HG02678 (cell line): ENCODE data around the gene EPS8L3.
"Not testable (repeated sequence)": the region's sequence is repeated elsewhere in the genome, so short reads cannot be mapped to it uniquely, and the experiment has no call there.

Experiments used
- ATAC-seq: cut with Tn5 transposase; IDR thresholded peaks from one replicate; pipeline ENCODE4 v1.9.1; 2021; ENCODE audit warnings: mild to moderate bottlenecking, moderate library complexity; ENCODE audit not compliant: unreplicated experiment

The EPS8L3 gene

GRCh38 chr1:109765896-109766615, 2.3 kb upstream of the EPS8L3 start:
- no peak for ATAC-seq

- ATAC-seq, result no peak
Observed at GRCh38 chr1:109765483-109765815, 1.7 kb upstream of the EPS8L3 start.

GRCh38 chr1:109764561-109765482, 1.1 kb upstream of the EPS8L3 start:
- no peak for ATAC-seq

DNA sequence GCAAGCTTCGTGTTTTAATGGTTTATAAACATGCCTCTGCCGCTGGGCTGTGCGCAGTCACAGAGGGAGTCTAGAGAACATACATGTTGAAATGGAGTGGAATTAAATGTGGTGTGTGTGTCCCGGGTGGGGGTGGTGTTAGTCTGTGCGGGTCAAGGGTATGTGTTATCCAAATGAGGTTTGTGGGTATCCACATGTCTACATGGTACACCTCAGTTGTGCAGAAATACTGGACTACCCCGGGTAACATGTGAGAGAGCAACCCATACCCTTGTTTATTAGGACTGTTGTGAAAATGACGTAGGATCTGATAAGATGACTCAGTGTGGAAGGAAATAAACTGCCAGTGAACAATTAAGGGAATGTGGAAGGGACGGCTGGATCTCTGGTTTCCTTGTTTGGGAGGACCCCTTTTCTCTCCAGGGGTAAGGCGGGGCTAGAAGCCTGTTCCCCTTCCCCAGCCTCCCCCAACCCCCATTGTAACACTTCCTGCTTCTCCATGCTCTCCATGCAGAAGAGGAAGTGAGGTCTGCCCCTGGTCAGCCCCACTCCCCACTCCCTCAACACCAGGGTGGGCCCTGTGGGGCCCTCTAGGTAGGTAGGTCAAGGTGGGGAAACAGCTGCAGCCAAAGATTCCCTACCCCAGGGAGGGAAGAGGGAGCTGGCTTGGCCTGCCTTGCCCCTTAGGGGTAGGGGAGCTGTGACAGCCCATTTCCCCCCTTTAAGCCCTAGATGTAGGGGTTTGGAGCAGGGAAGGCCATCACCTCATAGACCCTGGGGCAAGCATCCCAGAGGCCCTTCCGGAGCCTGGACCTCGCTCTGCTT, 690 bp downstream of the EPS8L3 start:
- ATAC-seq, result no peak

DNA sequence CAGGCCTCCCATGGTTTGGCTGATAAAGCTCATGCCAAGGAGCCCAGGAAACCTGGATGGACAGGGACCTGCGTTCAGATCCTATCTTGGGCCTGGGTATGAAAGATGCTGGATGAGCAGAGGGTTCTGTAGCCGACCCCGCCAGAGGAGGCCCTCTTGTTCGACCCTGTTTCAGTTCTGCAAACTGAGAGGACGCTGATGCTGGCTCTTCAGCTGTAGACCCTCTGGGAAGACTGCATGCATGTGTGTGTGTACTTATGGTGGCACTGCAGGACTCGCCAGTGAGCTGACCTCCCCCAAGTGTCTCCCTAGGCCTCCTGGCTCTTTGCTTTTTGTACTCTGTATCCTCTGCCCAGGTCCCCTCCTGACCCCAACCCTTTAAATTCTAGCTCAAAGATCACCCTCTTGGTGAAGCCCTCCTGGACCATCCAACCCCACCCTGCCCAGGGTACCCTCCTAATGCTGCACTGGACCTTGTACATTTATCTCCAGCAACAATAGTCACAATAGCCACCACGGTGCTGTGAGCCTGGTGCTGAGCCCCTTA, 1.6 kb downstream of the EPS8L3 start:
- no peak for ATAC-seq

GRCh38 chr1:109761227-109762038, 2.3 kb downstream of the EPS8L3 start:
- no peak for ATAC-seq

DNA sequence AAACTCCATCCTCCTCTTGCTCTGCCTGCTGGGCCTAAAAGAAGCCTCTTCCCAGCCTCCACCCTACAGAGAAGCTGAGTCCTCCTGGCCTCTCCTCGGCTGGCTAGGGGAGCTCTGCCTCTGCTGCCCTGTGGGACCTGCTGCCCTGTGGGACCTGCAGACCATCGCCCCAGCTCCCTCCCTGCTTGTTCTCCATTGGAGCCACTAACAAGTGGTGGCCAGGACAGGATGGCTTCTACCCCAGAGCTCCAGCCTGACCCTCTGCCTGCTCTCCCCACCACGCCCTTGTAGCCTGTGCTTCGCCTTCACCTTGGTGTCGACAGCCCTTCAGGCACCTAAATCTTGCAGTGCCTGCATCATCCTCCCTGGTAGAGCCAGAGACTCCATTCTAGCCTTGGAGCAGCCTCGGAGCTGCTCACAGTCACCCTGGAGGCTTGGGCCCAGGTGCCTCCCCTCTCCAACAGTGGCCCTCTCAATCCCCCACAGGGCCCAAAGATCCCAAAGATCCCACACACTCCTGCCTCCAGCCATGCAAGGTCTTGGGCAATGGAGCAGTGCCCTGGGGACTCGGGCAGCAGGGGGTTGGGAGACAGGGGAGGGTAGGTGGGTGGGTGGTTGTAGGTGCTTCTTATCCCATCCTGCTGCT, 3.0 kb downstream of the EPS8L3 start:
- ATAC-seq, result no peak

- no peak for ATAC-seq
Observed at GRCh38 chr1:109759513-109760334, 4.0 kb downstream of the EPS8L3 start.

DNA sequence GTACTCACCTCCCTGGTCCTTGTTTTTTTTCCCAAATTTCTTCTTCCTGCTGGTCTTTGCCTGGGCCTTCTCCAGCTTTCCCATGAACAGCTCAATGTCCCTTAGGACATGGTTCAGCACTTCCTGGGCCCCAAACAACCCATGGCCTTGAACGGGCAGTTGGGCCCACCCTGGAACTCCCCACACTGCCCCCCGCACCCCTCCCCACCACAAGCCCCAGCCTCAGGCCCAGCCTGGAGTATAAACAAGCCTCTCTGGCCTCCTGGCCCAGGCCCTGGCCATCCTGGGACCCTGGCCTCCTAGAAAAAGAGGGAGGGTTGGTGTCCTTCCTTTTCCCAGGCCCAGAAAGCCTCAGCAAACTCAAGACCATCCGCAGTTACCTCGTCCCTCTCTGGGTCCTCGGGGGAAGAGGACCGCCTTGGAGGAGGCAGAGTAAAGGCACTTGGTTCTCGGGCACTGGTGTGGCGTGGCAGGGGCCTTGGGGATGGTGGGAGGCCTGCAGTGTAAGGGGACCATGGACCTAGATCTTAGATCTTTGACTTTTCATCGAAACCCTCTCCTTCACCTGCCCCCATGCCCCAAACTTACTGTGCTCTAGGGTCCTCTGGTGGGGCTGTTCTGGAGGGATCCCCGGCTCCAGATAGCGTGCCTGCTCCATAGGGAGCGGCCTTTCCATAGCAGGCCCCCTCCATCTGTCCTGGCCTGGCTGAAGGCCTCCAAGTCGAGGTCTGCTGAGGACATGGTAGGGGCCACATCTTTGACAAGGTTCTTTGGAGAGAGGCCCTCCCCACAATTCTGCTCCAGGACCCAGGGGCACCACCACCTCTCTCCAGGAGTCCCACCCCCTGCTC, 5.6 kb downstream of the EPS8L3 start:
- no peak for ATAC-seq

GRCh38 chr1:109756848-109757521, 6.7 kb downstream of the EPS8L3 start:
- no peak for ATAC-seq

DNA sequence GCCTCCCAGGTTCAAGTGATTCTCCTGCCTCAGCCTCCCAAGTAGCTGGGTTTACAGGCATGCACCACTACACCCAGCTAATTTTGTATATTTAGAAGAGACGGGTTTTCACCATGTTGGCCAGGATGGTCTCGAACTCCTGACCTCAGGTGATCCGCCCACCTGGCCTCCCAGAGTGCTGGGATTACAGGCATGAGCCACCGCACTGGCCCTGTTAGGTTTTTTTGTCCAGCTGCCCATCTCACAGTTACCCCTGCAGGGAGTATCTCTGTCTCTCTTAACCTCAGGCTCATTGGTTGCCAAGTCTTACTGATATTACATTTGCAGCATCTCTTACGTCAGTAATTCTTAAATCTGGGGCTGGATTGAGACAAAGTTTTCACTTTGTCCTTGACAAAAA, 7.4 kb downstream of the EPS8L3 start:
- not testable (repeated sequence) for ATAC-seq

- no peak for ATAC-seq
Observed at GRCh38 chr1:109754738-109755137, 9.0 kb downstream of the EPS8L3 start.

DNA sequence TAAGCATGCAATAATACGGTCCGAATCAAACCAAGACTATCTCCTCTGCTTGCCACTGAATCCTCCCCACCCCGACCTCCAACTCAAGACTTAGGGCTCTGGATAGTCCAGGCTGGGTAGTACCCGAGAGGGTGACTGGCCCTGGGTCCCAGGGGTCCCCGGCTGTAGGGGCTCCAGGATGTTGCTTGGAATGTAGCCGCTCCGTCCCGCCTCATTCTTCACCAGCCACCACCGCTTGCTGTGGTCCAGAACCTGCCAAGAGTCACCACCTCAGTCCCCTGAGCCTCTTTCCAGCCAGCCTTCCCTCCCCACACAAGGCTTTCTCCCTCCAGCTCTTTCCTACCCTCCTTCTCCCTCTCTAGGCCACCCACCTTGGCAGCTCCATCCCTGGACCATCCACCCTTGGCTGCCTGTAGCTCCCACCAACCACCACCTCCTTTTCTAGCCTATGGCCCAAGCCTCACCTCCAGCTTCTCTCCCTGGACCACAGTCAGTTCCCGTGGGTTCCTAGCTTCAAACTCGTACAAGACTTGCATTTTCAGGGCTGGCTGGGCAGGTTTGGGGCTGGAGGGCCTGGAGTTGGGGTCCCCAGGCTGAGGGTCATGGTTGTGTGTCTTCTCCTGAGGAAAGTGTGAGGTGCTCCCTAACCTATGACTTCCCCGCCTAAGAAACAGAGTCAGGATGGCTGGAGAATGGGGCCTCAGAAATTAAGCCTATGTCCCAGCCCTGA, 12.0 kb downstream of the EPS8L3 start:
- ATAC-seq, result no peak

GRCh38 chr1:109750920-109751319, 12.8 kb downstream of the EPS8L3 start:
- no peak for ATAC-seq

GRCh38 chr1:109750241-109750882, 13.4 kb downstream of the EPS8L3 start:
- ATAC-seq, result no peak

- no peak for ATAC-seq
Observed at GRCh38 chr1:109749221-109749620, 14.5 kb downstream of the EPS8L3 start.
